Endothelial cell of umbilical vein (primary cell): ENCODE measurements around the gene ARHGAP22. TPM values are rescaled to one million over a fixed set of nuclear protein-coding genes. Genes with fewer than 3 reads are reported as not detected.

Experiments
- BruUV-seq: library from RNA; stranded (reverse); fragments of 400-500 nt; replicated peaks from 2 replicates; lab custom pipeline; 2021; lab: Mats Ljungman, UMichigan
- CTCF ChIA-PET: fragments of 300-600, 350-600 bp; sonication (Branson Sonifier 250); formaldehyde crosslinking; loops from one replicate; lab custom pipeline; 2021; ENCODE audit warnings: antibody characterized with exemption, inconsistent platforms; lab: Charles Lee
- POLR2A ChIA-PET: fragments of 300-600, 350-600 bp; sonication (Branson Sonifier 250); formaldehyde crosslinking; loops from one replicate; lab custom pipeline; 2021; ENCODE audit warnings: antibody characterized with exemption, inconsistent platforms; lab: Charles Lee
- DNase-seq: peaks from one replicate; pipeline ENCODE4 v3.0.0-alpha.2; 2011; ENCODE audit warnings: low read depth, low spot score
- FAIRE-seq: peaks from 2 replicates; lab custom pipeline; 2011; peaks lifted over from hg19 to GRCh38; lab: Jason Lieb, UNC
- H2AFZ ChIP-seq: 2 replicates; pipeline ENCODE4 v1.6.0; 2012; ENCODE audit warnings: low read depth, low read length, control low read depth, inconsistent platforms
- H3K27ac ChIP-seq: 2 replicates; pipeline ENCODE4 v1.5.1; 2011; ENCODE audit warnings: low read depth, mild to moderate bottlenecking, control low read depth, low read length, moderate library complexity; ENCODE audit not compliant: insufficient read depth
- H3K27me3 ChIP-seq, 2 experiments: 2 replicates each; pipeline versions ENCODE4 v1.6.0 to v1.6.1; 2011; ENCODE audit warnings: low read length in 2 of 2, mixed read lengths in 1 of 2; ENCODE audit not compliant: control insufficient read depth in 2 of 2, insufficient read depth in 2 of 2
- H3K36me3 ChIP-seq, 2 experiments: 2 replicates in 1 of 2; 3 replicates in 1 of 2; pipeline ENCODE4 v1.5.1; 2011; ENCODE audit warnings: low read length in 2 of 2, mild to moderate bottlenecking in 1 of 2, moderate library complexity in 1 of 2; ENCODE audit not compliant: control insufficient read depth in 2 of 2, insufficient read depth in 2 of 2; ENCODE audit errors: extremely low read depth in 1 of 2
- H3K4me1 ChIP-seq: 3 replicates; pipeline ENCODE4 v1.5.1; 2011; ENCODE audit warnings: mild to moderate bottlenecking, low read length; ENCODE audit not compliant: control insufficient read depth, insufficient read depth; ENCODE audit errors: extremely low read depth
- H3K4me2 ChIP-seq: 2 replicates; pipeline ENCODE4 v1.6.1; 2011; ENCODE audit warnings: low read length, control low read depth, mixed read lengths; ENCODE audit not compliant: insufficient read depth
- H3K4me3 ChIP-seq, 3 experiments: fragments of 200-600 bp in 1 of 3; sonication (generic), shearing (Covaris generic) in 1 of 3; replicated peaks in 1 of 3; 2 replicates each; pipeline ENCODE4 v1.5.1; 2011 to 2016; ENCODE audit warnings: control low read depth in 3 of 3, low read length in 3 of 3, mild to moderate bottlenecking in 2 of 3, inconsistent platforms in 1 of 3, low read depth in 1 of 3, moderate library complexity in 1 of 3; ENCODE audit not compliant: insufficient read depth in 1 of 3
- H3K79me2 ChIP-seq: 2 replicates; pipeline ENCODE4 v1.6.0; 2012; ENCODE audit warnings: low read length, inconsistent platforms; ENCODE audit not compliant: control insufficient read depth, insufficient read depth
- H3K9ac ChIP-seq: replicated peaks from 2 replicates; pipeline ENCODE3; 2011; ENCODE audit warnings: low read length, control low read depth; ENCODE audit not compliant: insufficient read depth; ENCODE audit errors: extremely low read depth
- H3K9me1 ChIP-seq: replicated peaks from 3 replicates; pipeline ENCODE4 v1.6.0; 2011; ENCODE audit warnings: mild to moderate bottlenecking, low read length; ENCODE audit not compliant: control insufficient read depth, insufficient read depth; ENCODE audit errors: extremely low read depth
- H3K9me3 ChIP-seq: replicated peaks from 2 replicates; pipeline ENCODE4 v1.5.1; 2012; ENCODE audit warnings: low read length, inconsistent platforms; ENCODE audit not compliant: control insufficient read depth, insufficient read depth
- H4K20me1 ChIP-seq: replicated peaks from 2 replicates; pipeline ENCODE3; 2011; ENCODE audit warnings: mild to moderate bottlenecking, low read length; ENCODE audit not compliant: control insufficient read depth, insufficient read depth; ENCODE audit errors: extremely low read depth
- CTCF ChIP-seq, 2 donors: IDR thresholded peaks; 1 replicate in 1 of 2; 2 replicates in 1 of 2; pipeline ENCODE4 v1.5.1; 2011; ENCODE audit warnings: low read length in 2 of 2, mild to moderate bottlenecking in 2 of 2, moderate library complexity in 2 of 2, control low read depth in 1 of 2, inconsistent platforms in 1 of 2, low read depth in 1 of 2; ENCODE audit not compliant: insufficient read depth in 1 of 2; ENCODE audit errors: extremely low read depth in 1 of 2
- EZH2 ChIP-seq: IDR thresholded peaks from 2 replicates; pipeline ENCODE4 v1.6.1; 2012; ENCODE audit warnings: borderline replicate concordance, low read depth, mild to moderate bottlenecking, moderate library complexity, low read length, inconsistent platforms; ENCODE audit not compliant: severe bottlenecking
- FOS ChIP-seq: IDR thresholded peaks from 2 replicates; pipeline ENCODE4 v1.6.1; 2011; ENCODE audit warnings: mild to moderate bottlenecking, low read length, moderate library complexity, borderline replicate concordance; ENCODE audit not compliant: insufficient read depth
- GATA2 ChIP-seq: IDR thresholded peaks from 2 replicates; pipeline ENCODE4 v1.7.0; 2011; ENCODE audit warnings: low read depth, mild to moderate bottlenecking, moderate library complexity, mixed read lengths, low read length; ENCODE audit not compliant: insufficient read length, insufficient read depth
- JUN ChIP-seq: IDR thresholded peaks from 2 replicates; pipeline ENCODE4 v1.6.1; 2011; ENCODE audit warnings: borderline replicate concordance, low read depth; ENCODE audit not compliant: insufficient read length, insufficient read depth
- MAX ChIP-seq: IDR thresholded peaks from 2 replicates; pipeline ENCODE4 v1.6.1; 2011; ENCODE audit not compliant: insufficient read depth, insufficient read length
- MYC ChIP-seq: IDR thresholded peaks from one replicate; pipeline ENCODE4 v1.6.1; 2011; ENCODE audit warnings: mild to moderate bottlenecking, low read depth, low read length
- POLR2A ChIP-seq: IDR thresholded peaks from 2 replicates; pipeline ENCODE4 v1.6.1; 2012; ENCODE audit warnings: low read depth, mild to moderate bottlenecking, control low read depth, low read length
- POLR2AphosphoS5 ChIP-seq: IDR thresholded peaks from 2 replicates; pipeline ENCODE4 v1.6.1; 2012; ENCODE audit warnings: low read depth, mild to moderate bottlenecking, control low read depth, low read length, moderate library complexity; ENCODE audit not compliant: insufficient read depth
- dilution Hi-C: fragments of 300-500 bp; cut with MboI; formaldehyde crosslinking; loops from one replicate; pipeline ENCODE4 v1.15.0; 2019; ENCODE audit warnings: low sequenced_read_pairs; ENCODE audit not compliant: extremely low pct_ligation_motif_present
- intact Hi-C: fragments of 100-400 bp; cut with micrococcal nuclease; formaldehyde crosslinking; loops from one replicate; pipeline ENCODE4 v1.10.0; 2022
- polyA plus RNA-seq, 4 experiments: library from polyadenylated mRNA; depleted of rRNA in 3 of 4; stranded (reverse) in 3 of 4; unstranded in 1 of 4; fragments of >200 nt; gene quantifications; 2 replicates each; pipeline versions ENCODE4 v1.2.1 to v1.2.3, GENCODE V29; 2011 to 2012; ENCODE audit warnings: missing spikeins in 1 of 4
- total RNA-seq: library from RNA; stranded (reverse); gene quantifications from 2 replicates; pipeline ENCODE4 v1.2.3, GENCODE V29; 2021

The ARHGAP22 gene
- total and polyA plus RNA-seq, 2 donors (not counting 3 experiments of a cell fraction or from before 2014, with no cell fraction given): 8.6 to 50.3 TPM

GRCh38 chr10:48428896-48429295 lies 176.0 kb downstream of the ARHGAP22 start:
- H4K20me1 ChIP-seq: no peaks in the 10 kb centered on the region
- CTCF ChIA-PET: no interaction called here
- intact Hi-C loops: no loop called here

More at GRCh38 chr10:48428896-48429295, 176.0 kb downstream of the ARHGAP22 start:
- H3K4me1 ChIP-seq: peaks cover 10% of the 10 kb centered on the region
- no peak overlapping the region for H3K4me3 ChIP-seq
- no TSS peak for BruUV-seq
- no peaks in the 10 kb centered on the region for H3K27me3 ChIP-seq
- POLR2A ChIA-PET: interaction anchor here (0.5 kb wide), 1 partner anchor 72 kb away, joined by 4 read pairs; no protein-coding TSS in a partner anchor
- no peak for FAIRE-seq
- dilution Hi-C loops: no loop called here
- H3K4me2 ChIP-seq: no peak overlapping the region
- no peak for DNase-seq
- H3K36me3 ChIP-seq: peaks cover 2 to 5% of the 10 kb centered on the region in 2 experiments
- no peak overlapping the region for H2AFZ ChIP-seq
- no peaks in the 10 kb centered on the region for H3K79me2 ChIP-seq
- no peaks in the 10 kb centered on the region for H3K9me3 ChIP-seq
- no peaks in the 10 kb centered on the region for H3K9me1 ChIP-seq
- TF ChIP-seq POLR2A (no peak), FOS (no peak), JUN (no peak), EZH2 (no peak), MAX (no peak), GATA2 (no peak), CTCF (IDR thresholded peaks at IDR 0.05; ENCODE audit: extremely low read depth in 1 of 2, insufficient read depth in 1 of 2, low read depth in 1 of 2, low read length in 2 of 2) (no peak), POLR2AphosphoS5 (no peak), MYC (no peak)
- H3K27ac ChIP-seq: no peak overlapping the region
- no peak overlapping the region for H3K9ac ChIP-seq
